WTC11 (cell line): ENCODE measurements around the gene TMEM108. TPM values are rescaled to one million over a fixed set of nuclear protein-coding genes. Genes with fewer than 3 reads are reported as not detected.

Experiments used
- ATAC-seq: fragments of 200-7000 bp; cut with Tn5 transposase; 2 replicates; pipeline ENCODE4 v1.10.0; 2021; ENCODE audit warnings: mild to moderate bottlenecking, moderate library complexity
- CTCF ChIA-PET: fragments of 300-600 bp; sonication (Branson Sonifier 250); formaldehyde crosslinking; loops from one replicate; lab custom pipeline; 2021; ENCODE audit warnings: antibody characterized with exemption; lab: Charles Lee
- POLR2A ChIA-PET: fragments of 350-600 bp; sonication (Branson Sonifier 250); formaldehyde crosslinking; loops from one replicate; lab custom pipeline; 2021; ENCODE audit warnings: antibody characterized with exemption; lab: Charles Lee
- DNase-seq: peaks from one replicate; pipeline ENCODE4 v3.0.0; 2021; ENCODE audit warnings: low spot score
- H3K27ac Mint-ChIP-seq: 2 replicates; pipeline ENCODE4 v1.8.0; 2021; ENCODE audit warnings: mixed read lengths
- H3K27me3 Mint-ChIP-seq: 2 replicates; pipeline ENCODE4 v1.8.0; 2021; ENCODE audit warnings: low read depth, mild to moderate bottlenecking, moderate library complexity, mixed read lengths
- H3K36me3 Mint-ChIP-seq: 2 replicates; pipeline ENCODE4 v1.8.0; 2021; ENCODE audit warnings: mixed read lengths
- H3K4me1 Mint-ChIP-seq: 2 replicates; pipeline ENCODE4 v1.8.0; 2022; ENCODE audit warnings: mixed read lengths
- H3K4me3 Mint-ChIP-seq: 2 replicates; pipeline ENCODE4 v1.8.0; 2021; ENCODE audit warnings: mild to moderate bottlenecking, moderate library complexity, mixed read lengths
- H3K9me3 Mint-ChIP-seq: 2 replicates; pipeline ENCODE4 v1.8.0; 2021; ENCODE audit warnings: mixed read lengths
- ATF3 ChIP-seq: sonication (generic); formaldehyde crosslinking; conservative IDR thresholded peaks from 2 replicates; pipeline ENCODE4 v1.8.1; 2022; ENCODE audit warnings: mild to moderate bottlenecking, missing genetic modification reagents
- CDX4 ChIP-seq: fragments of 250-450 bp; sonication (Bioruptor Pico); IDR thresholded peaks from 2 replicates; pipeline ENCODE4 v1.9.0; 2021; ENCODE audit warnings: moderate library complexity, mild to moderate bottlenecking, inconsistent platforms, borderline replicate concordance
- EMX1 ChIP-seq: fragments of 250-450 bp; sonication (Bioruptor Pico); IDR thresholded peaks from 2 replicates; pipeline ENCODE4 v1.8.0; 2021; ENCODE audit warnings: mild to moderate bottlenecking
- ESRRA ChIP-seq: sonication (generic); formaldehyde crosslinking; IDR thresholded peaks from 2 replicates; pipeline ENCODE4 v1.8.1; 2022; ENCODE audit warnings: mild to moderate bottlenecking, missing genetic modification reagents, borderline replicate concordance
- GRHL2 ChIP-seq: fragments of 250-450 bp; sonication (Bioruptor Pico); IDR thresholded peaks from 2 replicates; pipeline ENCODE4 v1.8.0; 2022; ENCODE audit warnings: mild to moderate bottlenecking, moderate library complexity; ENCODE audit not compliant: insufficient replicate concordance, severe bottlenecking
- JUN ChIP-seq: sonication (generic); formaldehyde crosslinking; IDR thresholded peaks from 2 replicates; pipeline ENCODE4 v1.8.0; 2023; ENCODE audit warnings: mild to moderate bottlenecking, missing genetic modification reagents
- MAX ChIP-seq: sonication (generic); formaldehyde crosslinking; IDR thresholded peaks from 2 replicates; pipeline ENCODE4 v1.8.0; 2022; ENCODE audit warnings: mild to moderate bottlenecking, missing genetic modification reagents
- NR1H2 ChIP-seq: sonication (generic); formaldehyde crosslinking; IDR thresholded peaks from 2 replicates; pipeline ENCODE4 v1.9.0; 2021; ENCODE audit warnings: mild to moderate bottlenecking, moderate library complexity, missing genetic modification reagents
- SMAD3 ChIP-seq: sonication (generic); formaldehyde crosslinking; IDR thresholded peaks from 2 replicates; pipeline ENCODE4 v1.8.0; 2022; ENCODE audit warnings: missing genetic modification reagents, mild to moderate bottlenecking, borderline replicate concordance
- TCF7 ChIP-seq: sonication (generic); formaldehyde crosslinking; IDR thresholded peaks from 2 replicates; pipeline ENCODE4 v1.8.0; 2022; ENCODE audit warnings: mild to moderate bottlenecking, low read depth, missing genetic modification reagents, moderate library complexity
- TEAD1 ChIP-seq: sonication (generic); formaldehyde crosslinking; IDR thresholded peaks from 2 replicates; pipeline ENCODE4 v1.8.0; 2022; ENCODE audit warnings: mild to moderate bottlenecking, missing genetic modification reagents
- TP53 ChIP-seq: sonication (generic); formaldehyde crosslinking; IDR thresholded peaks from 2 replicates; pipeline ENCODE4 v1.8.1; 2023; ENCODE audit warnings: mild to moderate bottlenecking, missing genetic modification reagents
- ZNF396 ChIP-seq: fragments of 250-450 bp; sonication (Bioruptor Pico); IDR thresholded peaks from 2 replicates; pipeline ENCODE4 v1.8.0; 2021; ENCODE audit warnings: mild to moderate bottlenecking, moderate library complexity, borderline replicate concordance
- ZNF423 ChIP-seq: fragments of 250-450 bp; sonication (Bioruptor Pico); IDR thresholded peaks from 2 replicates; pipeline ENCODE4 v2.1.2; 2022; ENCODE audit warnings: mild to moderate bottlenecking, moderate library complexity
- total RNA-seq: library from RNA; stranded (reverse); gene quantifications from 3 replicates; pipeline ENCODE4 v1.2.3, GENCODE V29; 2021
- TF ChIP-seq, protein P1 (sequence below): fragments of 250-450 bp; sonication (Bioruptor Pico); IDR thresholded peaks from 2 replicates; pipeline ENCODE4 v1.9.0; 2021; ENCODE audit warnings: mild to moderate bottlenecking, borderline replicate concordance
- TF ChIP-seq, protein P2 (sequence below): sonication (generic); formaldehyde crosslinking; IDR thresholded peaks from 2 replicates; pipeline ENCODE4 v1.8.0; 2022; ENCODE audit warnings: mild to moderate bottlenecking, missing genetic modification reagents
- TF ChIP-seq, protein P3 (sequence below): fragments of 250-450 bp; sonication (Bioruptor Pico); conservative IDR thresholded peaks from 2 replicates; pipeline ENCODE4 v1.9.0; 2021; ENCODE audit warnings: mild to moderate bottlenecking
- TF ChIP-seq, protein P4 (sequence below): fragments of 250-450 bp; sonication (Bioruptor Pico); IDR thresholded peaks from 2 replicates; pipeline ENCODE4 v1.8.0; 2021; ENCODE audit warnings: mild to moderate bottlenecking
- TF ChIP-seq, protein P5 (sequence below): fragments of 250-450 bp; sonication (Bioruptor Pico); IDR thresholded peaks from 2 replicates; pipeline ENCODE4 v1.9.0; 2021; ENCODE audit warnings: mild to moderate bottlenecking
- TF ChIP-seq, protein P6 (sequence below): sonication (generic); formaldehyde crosslinking; IDR thresholded peaks from 2 replicates; pipeline ENCODE4 v1.8.0; 2023; ENCODE audit warnings: missing genetic modification reagents

The TMEM108 gene
- total RNA-seq, 1 experiment from 2014 or later: 14.7 TPM

DNA sequence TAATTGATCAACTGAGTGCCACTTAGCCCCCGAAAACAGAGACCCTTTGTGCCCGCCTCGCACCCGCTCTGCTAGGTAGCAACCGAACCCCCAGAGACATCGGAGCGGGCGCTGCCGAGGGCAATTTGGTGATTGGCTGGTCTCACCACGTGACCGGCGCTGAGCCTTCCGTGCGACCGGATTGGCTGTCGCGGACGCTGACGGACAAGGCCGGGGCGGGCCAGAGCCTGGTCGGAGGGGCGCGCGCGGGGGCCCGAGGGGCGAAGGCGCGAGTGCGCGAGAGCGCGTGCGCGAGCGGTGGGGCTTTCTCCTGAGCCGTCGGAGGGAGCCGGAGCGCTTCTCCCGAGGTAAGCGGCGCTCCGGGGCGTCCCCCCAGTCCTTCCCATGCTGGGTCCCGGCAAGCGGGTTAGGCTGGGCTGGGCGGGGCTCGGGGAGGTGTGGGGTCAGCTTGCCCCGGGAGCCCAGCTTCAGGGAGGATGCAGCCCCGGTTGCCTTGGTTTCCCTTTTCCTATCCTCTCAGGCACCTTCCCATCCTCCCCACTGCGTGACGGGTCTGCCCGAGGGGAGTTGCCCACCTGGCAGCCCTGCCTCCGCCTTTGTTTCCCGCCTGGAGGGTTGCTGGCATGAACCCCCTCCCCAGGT, at the start of gene TMEM108 (continued):
- TF ChIP-seq, protein P1, sequence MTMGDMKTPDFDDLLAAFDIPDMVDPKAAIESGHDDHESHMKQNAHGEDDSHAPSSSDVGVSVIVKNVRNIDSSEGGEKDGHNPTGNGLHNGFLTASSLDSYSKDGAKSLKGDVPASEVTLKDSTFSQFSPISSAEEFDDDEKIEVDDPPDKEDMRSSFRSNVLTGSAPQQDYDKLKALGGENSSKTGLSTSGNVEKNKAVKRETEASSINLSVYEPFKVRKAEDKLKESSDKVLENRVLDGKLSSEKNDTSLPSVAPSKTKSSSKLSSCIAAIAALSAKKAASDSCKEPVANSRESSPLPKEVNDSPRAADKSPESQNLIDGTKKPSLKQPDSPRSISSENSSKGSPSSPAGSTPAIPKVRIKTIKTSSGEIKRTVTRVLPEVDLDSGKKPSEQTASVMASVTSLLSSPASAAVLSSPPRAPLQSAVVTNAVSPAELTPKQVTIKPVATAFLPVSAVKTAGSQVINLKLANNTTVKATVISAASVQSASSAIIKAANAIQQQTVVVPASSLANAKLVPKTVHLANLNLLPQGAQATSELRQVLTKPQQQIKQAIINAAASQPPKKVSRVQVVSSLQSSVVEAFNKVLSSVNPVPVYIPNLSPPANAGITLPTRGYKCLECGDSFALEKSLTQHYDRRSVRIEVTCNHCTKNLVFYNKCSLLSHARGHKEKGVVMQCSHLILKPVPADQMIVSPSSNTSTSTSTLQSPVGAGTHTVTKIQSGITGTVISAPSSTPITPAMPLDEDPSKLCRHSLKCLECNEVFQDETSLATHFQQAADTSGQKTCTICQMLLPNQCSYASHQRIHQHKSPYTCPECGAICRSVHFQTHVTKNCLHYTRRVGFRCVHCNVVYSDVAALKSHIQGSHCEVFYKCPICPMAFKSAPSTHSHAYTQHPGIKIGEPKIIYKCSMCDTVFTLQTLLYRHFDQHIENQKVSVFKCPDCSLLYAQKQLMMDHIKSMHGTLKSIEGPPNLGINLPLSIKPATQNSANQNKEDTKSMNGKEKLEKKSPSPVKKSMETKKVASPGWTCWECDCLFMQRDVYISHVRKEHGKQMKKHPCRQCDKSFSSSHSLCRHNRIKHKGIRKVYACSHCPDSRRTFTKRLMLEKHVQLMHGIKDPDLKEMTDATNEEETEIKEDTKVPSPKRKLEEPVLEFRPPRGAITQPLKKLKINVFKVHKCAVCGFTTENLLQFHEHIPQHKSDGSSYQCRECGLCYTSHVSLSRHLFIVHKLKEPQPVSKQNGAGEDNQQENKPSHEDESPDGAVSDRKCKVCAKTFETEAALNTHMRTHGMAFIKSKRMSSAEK: no peak
- TF ChIP-seq TP53 (CRISPR knock-in tag): no peak
- no peak for TF ChIP-seq NR1H2 (CRISPR knock-in tag)
- TF ChIP-seq, protein P2, sequence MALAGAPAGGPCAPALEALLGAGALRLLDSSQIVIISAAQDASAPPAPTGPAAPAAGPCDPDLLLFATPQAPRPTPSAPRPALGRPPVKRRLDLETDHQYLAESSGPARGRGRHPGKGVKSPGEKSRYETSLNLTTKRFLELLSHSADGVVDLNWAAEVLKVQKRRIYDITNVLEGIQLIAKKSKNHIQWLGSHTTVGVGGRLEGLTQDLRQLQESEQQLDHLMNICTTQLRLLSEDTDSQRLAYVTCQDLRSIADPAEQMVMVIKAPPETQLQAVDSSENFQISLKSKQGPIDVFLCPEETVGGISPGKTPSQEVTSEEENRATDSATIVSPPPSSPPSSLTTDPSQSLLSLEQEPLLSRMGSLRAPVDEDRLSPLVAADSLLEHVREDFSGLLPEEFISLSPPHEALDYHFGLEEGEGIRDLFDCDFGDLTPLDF: no peak; the same call in 1 of the 2 replicates
- peak; percentile 79; the same call in 1 of the 2 replicates for TF ChIP-seq TEAD1 (CRISPR knock-in tag)
- TF ChIP-seq, protein P3, sequence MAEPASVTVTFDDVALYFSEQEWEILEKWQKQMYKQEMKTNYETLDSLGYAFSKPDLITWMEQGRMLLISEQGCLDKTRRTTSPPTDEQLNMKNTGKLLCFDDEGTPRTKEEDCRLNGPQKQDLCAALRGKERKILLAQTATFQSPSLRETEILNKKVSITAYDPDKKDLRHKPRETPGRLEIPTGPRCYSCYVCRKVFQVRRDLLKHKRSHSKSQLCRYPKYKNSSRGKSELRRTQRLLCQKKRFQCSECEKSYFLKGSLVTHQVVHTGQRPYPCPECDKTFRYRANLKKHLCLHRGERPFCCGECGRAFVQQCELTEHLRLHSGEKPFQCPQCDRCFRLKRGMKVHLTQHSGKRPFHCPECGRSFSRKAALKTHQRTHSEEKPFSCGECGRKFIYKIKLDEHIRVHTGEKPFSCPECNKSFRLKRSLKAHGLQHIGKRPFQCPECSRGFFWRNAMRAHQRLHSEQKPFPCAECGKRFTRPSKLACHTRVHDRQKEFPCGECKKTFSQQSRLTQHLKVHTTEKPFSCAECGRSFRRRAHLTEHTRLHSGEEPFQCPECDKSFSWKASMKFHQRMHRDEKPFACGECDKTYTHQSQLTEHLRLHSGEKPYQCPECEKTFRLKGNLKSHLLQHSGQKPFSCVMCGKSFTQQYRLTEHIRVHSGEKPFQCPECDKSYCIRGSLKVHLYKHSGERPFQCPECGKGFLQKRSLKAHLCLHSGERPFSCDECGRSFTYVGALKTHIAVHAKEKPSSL (CRISPR knock-in tag): no peak
- no peak for TF ChIP-seq ZNF396
- no peak for TF ChIP-seq GRHL2 (CRISPR knock-in tag)
- TF ChIP-seq EMX1 (CRISPR knock-in tag): no peak
- peak; percentile 73; the same call in 1 of the 2 replicates for TF ChIP-seq SMAD3 (CRISPR knock-in tag)
- TF ChIP-seq, protein P4, sequence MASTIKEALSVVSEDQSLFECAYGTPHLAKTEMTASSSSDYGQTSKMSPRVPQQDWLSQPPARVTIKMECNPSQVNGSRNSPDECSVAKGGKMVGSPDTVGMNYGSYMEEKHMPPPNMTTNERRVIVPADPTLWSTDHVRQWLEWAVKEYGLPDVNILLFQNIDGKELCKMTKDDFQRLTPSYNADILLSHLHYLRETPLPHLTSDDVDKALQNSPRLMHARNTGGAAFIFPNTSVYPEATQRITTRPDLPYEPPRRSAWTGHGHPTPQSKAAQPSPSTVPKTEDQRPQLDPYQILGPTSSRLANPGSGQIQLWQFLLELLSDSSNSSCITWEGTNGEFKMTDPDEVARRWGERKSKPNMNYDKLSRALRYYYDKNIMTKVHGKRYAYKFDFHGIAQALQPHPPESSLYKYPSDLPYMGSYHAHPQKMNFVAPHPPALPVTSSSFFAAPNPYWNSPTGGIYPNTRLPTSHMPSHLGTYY: no peak
- no peak for TF ChIP-seq ZNF423 (CRISPR knock-in tag)
- peak; percentile 23; the same call in 1 of the 2 replicates for TF ChIP-seq ESRRA (CRISPR knock-in tag)
- TF ChIP-seq, all 79 proteins: peak for 26

DNA sequence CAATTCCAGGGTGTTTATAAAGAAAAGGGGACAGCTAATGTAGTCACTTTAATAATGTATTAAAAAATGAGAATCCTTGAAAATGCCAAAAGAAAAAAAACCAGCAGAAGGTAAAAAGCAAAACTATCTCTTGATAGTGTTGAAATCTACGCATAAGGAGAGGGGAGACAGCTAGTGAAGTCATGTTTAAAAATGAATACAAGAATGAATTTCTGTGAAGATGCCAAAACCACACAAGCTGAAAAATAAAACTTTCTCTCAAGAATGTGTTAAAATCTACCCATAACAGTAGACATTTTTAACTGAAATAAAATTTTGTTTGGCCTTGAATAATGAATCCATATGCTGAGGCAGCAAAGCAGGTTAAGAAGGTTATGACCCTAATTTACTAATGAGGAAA, 42.2 kb upstream of the TMEM108 start:
- H3K4me1 Mint-ChIP-seq: no peaks in the 10 kb centered on the region
- H3K4me3 Mint-ChIP-seq: no peak overlapping the region
- H3K9me3 Mint-ChIP-seq: peaks cover 4% of the 10 kb centered on the region
- CTCF ChIA-PET: no interaction called here
- no peaks in the 10 kb centered on the region for H3K27me3 Mint-ChIP-seq
- POLR2A ChIA-PET: no interaction called here
- H3K27ac Mint-ChIP-seq: no peak overlapping the region
- ATAC-seq (no peak), DNase-seq (no peak)
- no peaks in the 10 kb centered on the region for H3K36me3 Mint-ChIP-seq
- no peak for TF ChIP-seq MAX (CRISPR knock-in tag)
- TF ChIP-seq TCF7 (CRISPR knock-in tag): no peak
- TF ChIP-seq, protein P5, sequence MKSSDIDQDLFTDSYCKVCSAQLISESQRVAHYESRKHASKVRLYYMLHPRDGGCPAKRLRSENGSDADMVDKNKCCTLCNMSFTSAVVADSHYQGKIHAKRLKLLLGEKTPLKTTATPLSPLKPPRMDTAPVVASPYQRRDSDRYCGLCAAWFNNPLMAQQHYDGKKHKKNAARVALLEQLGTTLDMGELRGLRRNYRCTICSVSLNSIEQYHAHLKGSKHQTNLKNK (CRISPR knock-in tag): no peak
- no peak for TF ChIP-seq CDX4 (CRISPR knock-in tag)
- TF ChIP-seq EMX1 (CRISPR knock-in tag): no peak
- TF ChIP-seq JUN (CRISPR knock-in tag): no peak
- TF ChIP-seq ZNF396: no peak
- TF ChIP-seq SMAD3 (CRISPR knock-in tag): no peak
- TF ChIP-seq TP53 (CRISPR knock-in tag): no peak
- no peak for TF ChIP-seq ATF3 (CRISPR knock-in tag)
- TF ChIP-seq, protein P6, sequence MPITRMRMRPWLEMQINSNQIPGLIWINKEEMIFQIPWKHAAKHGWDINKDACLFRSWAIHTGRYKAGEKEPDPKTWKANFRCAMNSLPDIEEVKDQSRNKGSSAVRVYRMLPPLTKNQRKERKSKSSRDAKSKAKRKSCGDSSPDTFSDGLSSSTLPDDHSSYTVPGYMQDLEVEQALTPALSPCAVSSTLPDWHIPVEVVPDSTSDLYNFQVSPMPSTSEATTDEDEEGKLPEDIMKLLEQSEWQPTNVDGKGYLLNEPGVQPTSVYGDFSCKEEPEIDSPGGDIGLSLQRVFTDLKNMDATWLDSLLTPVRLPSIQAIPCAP: no peak
